ENCODE data around the gene TMEM271. TPM values are rescaled to one million over a fixed set of nuclear protein-coding genes. Genes with fewer than 3 reads are reported as not detected.

TMEM271 gene
- total and polyA plus RNA-seq, 10 of the 15 experiments (the other 5 are each of a cell fraction or from before 2014, with no cell fraction given), result not detected

- no peak for TF ChIP-seq ZBED1 (IDR thresholded peaks at IDR 0.05; ENCODE audit: borderline replicate concordance)
- TF ChIP-seq MTA3 (IDR thresholded peaks at IDR 0.05; ENCODE audit: borderline replicate concordance, low read length), result no peak
- no peak for TF ChIP-seq PRDM15 (CRISPR knock-in tag; IDR thresholded peaks at IDR 0.05)
- no peak for TF ChIP-seq KAT2A (conservative IDR thresholded peaks at IDR 0.05; ENCODE audit: control insufficient read depth, low read depth, low read length)
Observed at GRCh38 chr4:625631-626161, 49.6 kb upstream of the TMEM271 start (continued).

GRCh38 chr4:624705-625590, 48.9 kb upstream of the TMEM271 start, which contains the start of gene PDE6B:
TSS of gene PDE6B (plus strand) at chr4:625573. CDS start at chr4:625627, 54 bp downstream.
- ChIA-PET POLR2A (no interaction called here), CTCF (no interaction called here)
- TF ChIP-seq IKZF1 (conservative IDR thresholded peaks at IDR 0.05) (0 out of 2 replicates have a peak, but pooled peaks have one; percentile 17), CTCF (IDR thresholded peaks at IDR 0.05 in 2 of 3, conservative IDR thresholded peaks at IDR 0.05 in 1 of 3; ENCODE audit: control insufficient read depth in 2 of 3, extremely low read depth in 1 of 3, insufficient read depth in 1 of 3, low read depth in 3 of 3, low read length in 3 of 3) (no peak), PAX5 (IDR thresholded peaks at IDR 0.05; ENCODE audit: borderline replicate concordance, low read depth, low read length) (peak; percentile 88)

More at GRCh38 chr4:624705-625590, 48.9 kb upstream of the TMEM271 start, which contains the start of gene PDE6B:
- H3K27me3 ChIP-seq (replicated peaks in 1 of 2; ENCODE audit: control insufficient read depth in 2 of 2, insufficient read depth in 2 of 2, low read length in 1 of 2), result no peaks in the 10 kb centered on the region
- no peaks in the 10 kb centered on the region; the same call in 1 of the 3 replicates for H3K9me3 ChIP-seq (replicated peaks; ENCODE audit: control insufficient read depth, insufficient read depth, low read length)
- no peak within 1 kb of the TSS for H3K4me2 ChIP-seq (ENCODE audit: control insufficient read depth, insufficient read depth)
- ChIA-PET RAD21 (ENCODE audit: unreplicated experiment) (no interaction called here), SMC1A (ENCODE audit: uncharacterized antibody, unreplicated experiment) (no interaction called here)
- ATAC-seq (no peak), DNase-seq (ENCODE audit: low read depth, low spot score) (no peak), FAIRE-seq (no peak)
- no peaks in the 10 kb centered on the region for H3K36me3 ChIP-seq (ENCODE audit: control insufficient read depth in 2 of 2, insufficient read depth in 2 of 2, low read length in 1 of 2)
- WGBS (ENCODE audit: insufficient coverage, insufficient replicate concordance, low lambda C conversion rate, missing lambda C conversion rate), result 47% methylated on average over 20 of the region's 21 CpGs
- H3K79me2 ChIP-seq (ENCODE audit: control insufficient read depth, insufficient read depth, low read length), result no peaks in the 10 kb centered on the region
- H4K20me1 ChIP-seq (ENCODE audit: control insufficient read depth, insufficient read depth), result no peaks in the 10 kb centered on the region
- in situ Hi-C loops (cut with MboI), result no loop called here
- BruUV-seq (replicated peaks), result no TSS peak
- intact Hi-C loops (cut with micrococcal nuclease; ENCODE audit: unreplicated experiment), result no loop called here
- H3K4me3 ChIP-seq, result no peak within 1 kb of the TSS
- H3K4me1 ChIP-seq (ENCODE audit: control insufficient read depth, insufficient read depth, low read length), result no peaks in the 10 kb centered on the region
- no peak within 1 kb of the TSS for H3K9ac ChIP-seq (ENCODE audit: control insufficient read depth, insufficient read depth, low read length)
- H3K27ac ChIP-seq (ENCODE audit: control insufficient read depth, insufficient read depth), result no peak within 1 kb of the TSS
- no peak within 1 kb of the TSS for H2AFZ ChIP-seq (ENCODE audit: control insufficient read depth, low read depth, low read length)
